HCT116 (cell line): Measurements from ENCODE around the gene HES6. TPM values are rescaled to one million over a fixed set of nuclear protein-coding genes. Genes with fewer than 3 reads are reported as not detected.

ENCODE experiments used
- ATAC-seq: fragments of 200-7000 bp; cut with Tn5 transposase; 2 replicates; pipeline ENCODE4 v1.9.1; 2020; ENCODE audit warnings: mild to moderate bottlenecking, moderate library complexity
- BruUV-seq: library from RNA; stranded (reverse); fragments of 400-500 nt; replicated peaks from 2 replicates; lab custom pipeline; 2021; lab: Mats Ljungman, UMichigan
- CTCF ChIA-PET: fragments of 300-600 bp; sonication (Branson Sonifier 250); formaldehyde crosslinking; loops from one replicate; lab custom pipeline; 2021; ENCODE audit warnings: antibody characterized with exemption; lab: Charles Lee
- POLR2A ChIA-PET: fragments of 300-600, 350-600 bp; sonication (Branson Sonifier 250); formaldehyde crosslinking; loops from one replicate; lab custom pipeline; 2021; ENCODE audit warnings: antibody characterized with exemption; lab: Charles Lee
- RAD21 ChIA-PET, 2 experiments: fragments of 300-600 bp; sonication (Branson Sonifier 250); formaldehyde crosslinking; loops; one replicate each; lab custom pipeline; 2023; ENCODE audit warnings: low total read pairs in 2 of 2; ENCODE audit not compliant: uncharacterized antibody in 2 of 2, unreplicated experiment in 2 of 2, low non-redundant PET in 1 of 2; lab: Charles Lee
- DNase-seq: peaks from one replicate; pipeline ENCODE4 v3.0.0-alpha.2; 2010; ENCODE audit warnings: low read depth, low spot score
- H2AFZ ChIP-seq: fragments of 200-600 bp; shearing (Covaris generic), sonication (generic); 2 replicates; pipeline ENCODE4 v1.6.1; 2017; ENCODE audit warnings: low read depth, mixed run types, mixed read lengths, antibody characterized with exemption, low read length; ENCODE audit not compliant: poor library complexity, severe bottlenecking
- H3K27ac ChIP-seq: 2 replicates; pipeline ENCODE4 v1.5.1; 2012; ENCODE audit warnings: low read depth, low read length
- H3K27me3 ChIP-seq: fragments of 200-600 bp; sonication (generic); 2 replicates; pipeline ENCODE4 v1.6.1; 2016; ENCODE audit warnings: mixed run types, low read length, mixed read lengths; ENCODE audit not compliant: insufficient read depth
- H3K36me3 ChIP-seq, 2 experiments: fragments of 200-500 bp in 1 of 2; fragments of 200-600 bp in 1 of 2; sonication (Bioruptor generic) in 1 of 2; sonication (generic) in 1 of 2; 2 replicates each; pipeline versions ENCODE4 v1.5.1 to v1.6.1; 2014 to 2016; ENCODE audit warnings: low read length in 2 of 2, inconsistent platforms in 1 of 2, mixed read lengths in 1 of 2, mixed run types in 1 of 2; ENCODE audit not compliant: insufficient read depth in 2 of 2, control insufficient read depth in 1 of 2
- H3K4me1 ChIP-seq, 2 experiments: fragments of 200-600 bp in 1 of 2; sonication (generic) in 1 of 2; 2 replicates each; pipeline versions ENCODE4 v1.5.1 to v1.6.1; 2012 to 2017; ENCODE audit warnings: low read length in 2 of 2, inconsistent platforms in 1 of 2, mild to moderate bottlenecking in 1 of 2, mixed read lengths in 1 of 2, mixed run types in 1 of 2, moderate library complexity in 1 of 2; ENCODE audit not compliant: insufficient read depth in 2 of 2, control insufficient read depth in 1 of 2
- H3K4me2 ChIP-seq: fragments of 200-600 bp; sonication (generic); 2 replicates; pipeline ENCODE4 v1.6.1; 2017; ENCODE audit warnings: mixed run types, low read length, mixed read lengths
- H3K4me3 ChIP-seq, 2 experiments: fragments of 200-600 bp in 1 of 2; sonication (generic) in 1 of 2; replicated peaks in 1 of 2; 2 replicates each; pipeline ENCODE4 v1.5.1; 2011 to 2016; ENCODE audit warnings: low read length in 2 of 2, control low read depth in 1 of 2, low read depth in 1 of 2, mild to moderate bottlenecking in 1 of 2, mixed read lengths in 1 of 2, mixed run types in 1 of 2
- H3K79me2 ChIP-seq: fragments of 200-600 bp; sonication (generic); 2 replicates; pipeline ENCODE4 v1.6.1; 2017; ENCODE audit warnings: mild to moderate bottlenecking, mixed run types, low read length, moderate library complexity, mixed read lengths; ENCODE audit not compliant: insufficient read depth
- H3K9ac ChIP-seq: fragments of 200-600 bp; sonication (generic); 2 replicates; pipeline ENCODE4 v1.6.1; 2016; ENCODE audit warnings: low read length, mixed read lengths
- H3K9me2 ChIP-seq: fragments of 200-600 bp; sonication (generic), shearing (Covaris generic); 2 replicates; pipeline ENCODE4 v1.6.1; 2017; ENCODE audit warnings: mixed run types, mild to moderate bottlenecking, moderate library complexity; ENCODE audit not compliant: insufficient read depth
- H3K9me3 ChIP-seq, 2 experiments: fragments of 200-500 bp in 1 of 2; fragments of 200-600 bp in 1 of 2; sonication (Bioruptor generic) in 1 of 2; sonication (generic) in 1 of 2; 2 replicates each; pipeline ENCODE4 v1.6.1; 2014 to 2017; ENCODE audit warnings: low read length in 2 of 2, mixed read lengths in 2 of 2, inconsistent platforms in 1 of 2, low read depth in 1 of 2, mild to moderate bottlenecking in 1 of 2, mixed run types in 1 of 2, moderate library complexity in 1 of 2; ENCODE audit not compliant: control insufficient read depth in 1 of 2, insufficient read depth in 1 of 2
- H4K20me1 ChIP-seq: fragments of 200-600 bp; sonication (generic), shearing (Covaris generic); 2 replicates; pipeline ENCODE4 v1.6.1; 2017; ENCODE audit warnings: mixed run types, mild to moderate bottlenecking, moderate library complexity; ENCODE audit not compliant: insufficient read depth
- CTCF ChIP-seq, 3 experiments: fragments of 200-600 bp in 1 of 3; sonication (generic) in 1 of 3; IDR thresholded peaks in 2 of 3; conservative IDR thresholded peaks in 1 of 3; 2 replicates each; pipeline ENCODE4 v1.5.1; 2012 to 2017; ENCODE audit warnings: low read depth in 2 of 3, low read length in 2 of 3, antibody characterized with exemption in 1 of 3, borderline replicate concordance in 1 of 3, control low read depth in 1 of 3, mild to moderate bottlenecking in 1 of 3, mixed read lengths in 1 of 3, mixed run types in 1 of 3, moderate library complexity in 1 of 3; ENCODE audit not compliant: insufficient read depth in 1 of 3
- ELF1 ChIP-seq: IDR thresholded peaks from 2 replicates; pipeline ENCODE4 v1.6.1; 2012; ENCODE audit warnings: low read depth, borderline replicate concordance
- EZH2phosphoT487 ChIP-seq: fragments of 200-600 bp; IDR thresholded peaks from 2 replicates; pipeline ENCODE4 v1.6.1; 2018; ENCODE audit warnings: antibody characterized with exemption, borderline replicate concordance
- FOSL1 ChIP-seq: IDR thresholded peaks from 2 replicates; pipeline ENCODE4 v1.6.1; 2012; ENCODE audit warnings: low read depth
- JUND ChIP-seq: IDR thresholded peaks from 2 replicates; pipeline ENCODE4 v1.6.1; 2012
- MAX ChIP-seq: IDR thresholded peaks from 2 replicates; pipeline ENCODE4 v1.6.1; 2012
- POLR2AphosphoS5 ChIP-seq: IDR thresholded peaks from 2 replicates; pipeline ENCODE4 v1.6.1; 2011; ENCODE audit warnings: mild to moderate bottlenecking, low read depth, low read length, moderate library complexity
- RAD21 ChIP-seq: IDR thresholded peaks from 2 replicates; pipeline ENCODE4 v1.6.1; 2012; ENCODE audit warnings: low read depth, mild to moderate bottlenecking
- SIN3A ChIP-seq: IDR thresholded peaks from 2 replicates; pipeline ENCODE4 v1.6.1; 2012; ENCODE audit warnings: low read depth
- SP1 ChIP-seq: IDR thresholded peaks from 2 replicates; pipeline ENCODE4 v1.6.1; 2012; ENCODE audit warnings: low read depth
- SRF ChIP-seq: IDR thresholded peaks from 2 replicates; pipeline ENCODE4 v1.6.1; 2012; ENCODE audit warnings: low read depth
- TCF7L2 ChIP-seq: IDR thresholded peaks from 2 replicates; pipeline ENCODE4 v1.7.0; 2011; ENCODE audit warnings: borderline replicate concordance, inconsistent platforms; ENCODE audit not compliant: insufficient read depth, insufficient read length; ENCODE audit errors: extremely low read depth
- YY1 ChIP-seq: IDR thresholded peaks from 2 replicates; pipeline ENCODE4 v1.6.1; 2011; ENCODE audit warnings: low read length, low read depth, moderate library complexity, mild to moderate bottlenecking; ENCODE audit not compliant: insufficient replicate concordance; ENCODE audit errors: extremely low read depth
- ZFX ChIP-seq: fragments of 450-650 bp; IDR thresholded peaks from 2 replicates; pipeline ENCODE4 v1.6.1; 2017
- intact Hi-C: fragments of 100-400 bp; cut with micrococcal nuclease; formaldehyde crosslinking; loops from 2 replicates; pipeline ENCODE4 v1.10.0; 2022
- total RNA-seq: library from RNA; stranded (reverse); gene quantifications from one replicate; pipeline ENCODE4 v1.2.1, GENCODE V29; 2021; ENCODE audit not compliant: unreplicated experiment

HES6 gene
- total RNA-seq, 1 experiment from 2014 or later, result 47.8 TPM

GRCh38 chr2:238288650-238289573, 49.1 kb upstream of the HES6 start:
- H4K20me1 ChIP-seq, result no peaks in the 10 kb centered on the region
- H3K4me3 ChIP-seq, result peak overlapping the region; percentile 73 to 84
- H3K27me3 ChIP-seq, result no peaks in the 10 kb centered on the region
- peak overlapping the region; percentile 96 for H3K4me2 ChIP-seq
- peak; percentile 88 for ATAC-seq
- H2AFZ ChIP-seq, result no peak overlapping the region
- RAD21 ChIA-PET, result no interaction called here
- H3K9me3 ChIP-seq, result no peaks in the 10 kb centered on the region
- CTCF ChIA-PET, result interaction anchor here (1.9 kb wide), 1 partner anchor 26 kb away, joined by 5 read pairs; no protein-coding TSS in a partner anchor
- peaks cover 23% of the 10 kb centered on the region for H3K79me2 ChIP-seq
- no TSS peak for BruUV-seq
- peak overlapping the region; percentile 83 for H3K9ac ChIP-seq
- H3K36me3 ChIP-seq, result no peaks in the 10 kb centered on the region
- POLR2A ChIA-PET, result no interaction called here
- intact Hi-C loops, result no loop called here
- H3K9me2 ChIP-seq, result no peaks in the 10 kb centered on the region
- peak; percentile 59; the same call in 1 of the 2 replicates for TF ChIP-seq ZFX
- TF ChIP-seq SRF, result peak; percentile 24; the same call in 1 of the 2 replicates
- no peak for TF ChIP-seq FOSL1
- peak; percentile 99 for TF ChIP-seq SP1
- TF ChIP-seq SIN3A, result peak; percentile 98
- TF ChIP-seq CTCF (IDR thresholded peaks at IDR 0.05 in 2 of 3, conservative IDR thresholded peaks at IDR 0.05 in 1 of 3; ENCODE audit: borderline replicate concordance in 1 of 3, insufficient read depth in 1 of 3, low read depth in 2 of 3, low read length in 2 of 3), result peak in 2 of 3 experiments; percentile 36 to 40; a peak in 4 of 6 replicates
- TF ChIP-seq MAX, result peak; percentile 99
- TF ChIP-seq YY1, result peak; percentile 74
- peak; percentile 61 for TF ChIP-seq POLR2AphosphoS5
- no peak for TF ChIP-seq JUND
- no peak for TF ChIP-seq ELF1
- TF ChIP-seq RAD21, result no peak
- TF ChIP-seq TCF7L2, result peak; percentile 89
- no peak for TF ChIP-seq EZH2phosphoT487
- H3K4me1 ChIP-seq, result peaks cover 21 to 41% of the 10 kb centered on the region in 2 experiments
- DNase-seq, result peak; percentile 97
- H3K27ac ChIP-seq, result peak overlapping the region; percentile 78
